HEK293 (cell line): Measurements from ENCODE around the gene OBP2A.

Experiments
- KLF7 ChIP-seq: fragments of 450-650 bp; formaldehyde crosslinking; IDR thresholded peaks from 2 replicates; pipeline ENCODE4 v1.5.1; 2016; ENCODE audit warnings: missing biosample characterization, missing genetic modification characterization, borderline replicate concordance
- ZNF600 ChIP-seq: fragments of 450-650 bp; formaldehyde crosslinking; IDR thresholded peaks from 2 replicates; pipeline ENCODE4 v1.5.1; 2016; ENCODE audit warnings: missing biosample characterization, missing genetic modification characterization
- ZNF837 ChIP-seq: fragments of 450-650 bp; formaldehyde crosslinking; IDR thresholded peaks from 2 replicates; pipeline ENCODE4 v1.5.1; 2016; ENCODE audit warnings: missing biosample characterization, missing genetic modification characterization
- TF ChIP-seq, protein P1 (sequence below): fragments of 450-650 bp; formaldehyde crosslinking; IDR thresholded peaks from 2 replicates; pipeline ENCODE4 v1.5.1; 2016; ENCODE audit warnings: missing biosample characterization, missing genetic modification characterization

DNA sequence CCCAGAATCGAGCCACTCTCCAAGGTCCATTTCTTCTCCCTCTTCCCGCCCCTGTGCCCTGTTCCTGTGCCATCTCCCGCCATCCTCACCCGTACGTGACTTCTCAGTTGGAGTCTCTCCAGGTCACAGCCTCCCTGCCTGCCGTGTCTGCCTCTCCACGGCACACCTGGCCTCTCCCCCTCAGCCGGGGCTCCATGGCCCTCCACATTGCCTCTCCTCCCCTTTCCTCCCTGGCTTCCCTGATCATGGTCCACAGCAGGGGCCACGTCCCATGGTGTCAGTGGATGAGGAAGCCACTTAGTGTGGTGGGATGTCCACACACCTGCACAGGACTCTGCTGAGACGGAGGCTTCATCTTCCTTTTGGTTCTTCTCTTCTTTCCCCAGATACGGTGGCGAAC lies 17.9 kb downstream of the OBP2A start:
- TF ChIP-seq, protein P1, sequence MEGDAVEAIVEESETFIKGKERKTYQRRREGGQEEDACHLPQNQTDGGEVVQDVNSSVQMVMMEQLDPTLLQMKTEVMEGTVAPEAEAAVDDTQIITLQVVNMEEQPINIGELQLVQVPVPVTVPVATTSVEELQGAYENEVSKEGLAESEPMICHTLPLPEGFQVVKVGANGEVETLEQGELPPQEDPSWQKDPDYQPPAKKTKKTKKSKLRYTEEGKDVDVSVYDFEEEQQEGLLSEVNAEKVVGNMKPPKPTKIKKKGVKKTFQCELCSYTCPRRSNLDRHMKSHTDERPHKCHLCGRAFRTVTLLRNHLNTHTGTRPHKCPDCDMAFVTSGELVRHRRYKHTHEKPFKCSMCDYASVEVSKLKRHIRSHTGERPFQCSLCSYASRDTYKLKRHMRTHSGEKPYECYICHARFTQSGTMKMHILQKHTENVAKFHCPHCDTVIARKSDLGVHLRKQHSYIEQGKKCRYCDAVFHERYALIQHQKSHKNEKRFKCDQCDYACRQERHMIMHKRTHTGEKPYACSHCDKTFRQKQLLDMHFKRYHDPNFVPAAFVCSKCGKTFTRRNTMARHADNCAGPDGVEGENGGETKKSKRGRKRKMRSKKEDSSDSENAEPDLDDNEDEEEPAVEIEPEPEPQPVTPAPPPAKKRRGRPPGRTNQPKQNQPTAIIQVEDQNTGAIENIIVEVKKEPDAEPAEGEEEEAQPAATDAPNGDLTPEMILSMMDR = no peak
- no peak for TF ChIP-seq ZNF837
- no peak for TF ChIP-seq KLF7 (tag by site-specific recombination)
- TF ChIP-seq ZNF600 (tag by site-specific recombination) = no peak
